Measurements from ENCODE around the gene CD1B.
"Not testable (repeated sequence)": the region's sequence is repeated elsewhere in the genome, so short reads cannot be mapped to it uniquely, and the experiment has no call there.

CD1B gene

DNA sequence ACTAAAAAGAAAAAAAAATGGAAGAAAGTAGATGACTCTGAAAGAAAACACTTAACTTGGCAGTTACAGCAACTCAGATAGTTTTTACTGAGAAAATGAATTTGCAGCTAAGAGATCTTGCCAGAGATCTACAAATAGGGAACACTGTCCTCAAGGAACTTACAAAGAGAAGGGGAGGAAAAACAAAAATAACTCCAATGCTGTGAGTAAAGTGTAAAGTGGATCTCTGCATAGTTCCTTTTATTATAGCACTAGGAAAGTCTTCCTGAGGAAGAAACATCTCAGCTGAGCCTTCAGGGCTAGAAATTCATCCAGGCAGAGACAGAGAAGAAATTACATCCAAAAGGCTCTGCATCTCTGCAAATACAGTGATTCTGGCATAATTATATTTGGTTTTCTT is 3.9 kb downstream of the CD1B start:
- no peak for DNase-seq

DNA sequence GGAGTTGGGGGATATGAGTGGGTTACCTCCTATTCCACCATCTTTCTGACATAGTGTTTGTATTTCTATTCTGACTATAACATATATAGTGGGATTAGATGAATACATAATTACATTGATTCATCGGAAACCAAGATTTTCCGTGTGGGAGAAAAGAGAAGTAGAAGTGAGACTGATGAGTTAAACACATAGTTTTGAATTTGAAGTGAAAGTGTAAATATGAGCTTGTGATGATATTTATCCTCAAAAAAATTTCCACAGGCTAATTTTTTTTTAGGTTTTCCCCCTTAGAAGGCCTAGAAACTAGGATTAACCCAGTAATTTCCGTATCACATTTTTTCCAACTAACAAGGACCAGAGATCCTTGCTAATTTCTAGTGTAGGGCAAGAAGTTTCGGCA is 6.9 kb downstream of the CD1B start:
- DNase-seq: no peak

DNA sequence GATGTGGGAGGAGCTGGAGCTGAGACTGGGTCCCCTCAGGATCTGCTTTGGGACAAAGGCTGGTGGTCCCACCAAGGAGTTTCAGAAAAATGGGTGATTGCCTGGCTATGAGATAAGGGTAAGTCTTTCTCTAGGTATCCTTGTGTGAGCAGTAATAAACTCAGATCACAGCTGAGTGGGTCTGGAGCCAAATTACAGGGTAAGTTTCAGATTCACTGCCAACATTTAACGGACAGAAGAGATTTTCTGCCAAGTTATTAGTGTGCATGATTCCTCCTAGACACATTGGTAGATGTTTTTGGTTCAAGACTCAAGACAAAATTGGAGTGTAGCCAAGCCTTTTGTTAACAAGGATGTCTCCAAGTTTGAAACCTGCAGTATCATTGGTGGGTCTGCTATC is 7.5 kb downstream of the CD1B start:
- no peak for DNase-seq

DNA sequence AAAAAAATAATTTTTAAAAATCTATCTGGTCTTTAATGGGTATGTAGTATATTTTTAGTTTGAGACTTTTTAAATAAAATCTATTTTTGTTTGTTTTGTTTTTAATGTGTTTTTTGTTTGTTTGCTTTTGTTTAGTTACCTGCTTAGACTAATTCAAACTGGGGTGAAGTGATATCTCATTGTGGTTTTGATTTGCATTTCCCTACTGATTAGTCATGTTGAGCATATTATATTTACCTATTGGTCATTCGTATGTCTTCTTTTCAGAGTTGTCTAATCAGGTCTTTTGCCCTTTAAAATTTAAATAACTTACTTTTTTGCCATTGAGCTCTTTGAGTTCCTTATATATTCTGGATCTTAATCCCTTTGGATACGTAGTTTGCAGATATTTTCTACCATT is 20.3 kb downstream of the CD1B start:
- DNase-seq: no peak

DNA sequence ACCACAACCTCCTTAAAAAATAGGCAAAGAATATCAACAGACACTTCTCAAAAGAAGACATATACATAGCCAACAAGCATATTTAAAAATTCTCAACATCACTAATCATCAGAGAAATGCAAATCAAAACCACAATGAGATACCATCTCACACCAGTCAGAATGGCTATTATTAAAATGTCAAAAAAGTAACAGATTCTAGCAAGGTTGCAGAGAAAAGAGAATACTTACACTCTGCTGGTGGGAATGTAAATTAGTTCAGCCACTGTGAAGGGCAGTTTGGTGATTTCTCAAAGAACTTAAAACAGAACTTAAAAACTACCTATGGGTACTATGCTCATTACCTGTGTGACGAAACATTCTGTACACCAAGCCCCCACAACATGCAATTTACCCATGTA is 20.7 kb downstream of the CD1B start:
- no peak for DNase-seq

DNA sequence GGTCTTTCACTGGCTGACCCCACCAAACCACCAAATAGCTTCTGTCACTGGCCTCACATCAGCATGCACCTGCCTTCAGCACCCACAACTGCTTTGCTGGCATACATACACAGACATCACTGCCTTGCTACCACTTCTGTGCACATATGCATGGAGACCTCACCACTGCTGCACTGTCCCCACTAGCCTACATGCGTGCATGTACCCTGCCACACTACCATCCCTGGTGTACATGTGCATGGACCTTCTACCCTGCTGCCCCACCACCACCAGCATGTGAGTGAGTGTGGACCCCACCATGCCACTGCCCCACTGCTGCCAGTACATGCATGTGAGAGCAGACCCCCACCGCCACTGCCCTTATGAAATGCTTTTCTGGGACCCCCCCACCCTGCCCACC is 35.5 kb downstream of the CD1B start:
- DNase-seq: no peak

DNA sequence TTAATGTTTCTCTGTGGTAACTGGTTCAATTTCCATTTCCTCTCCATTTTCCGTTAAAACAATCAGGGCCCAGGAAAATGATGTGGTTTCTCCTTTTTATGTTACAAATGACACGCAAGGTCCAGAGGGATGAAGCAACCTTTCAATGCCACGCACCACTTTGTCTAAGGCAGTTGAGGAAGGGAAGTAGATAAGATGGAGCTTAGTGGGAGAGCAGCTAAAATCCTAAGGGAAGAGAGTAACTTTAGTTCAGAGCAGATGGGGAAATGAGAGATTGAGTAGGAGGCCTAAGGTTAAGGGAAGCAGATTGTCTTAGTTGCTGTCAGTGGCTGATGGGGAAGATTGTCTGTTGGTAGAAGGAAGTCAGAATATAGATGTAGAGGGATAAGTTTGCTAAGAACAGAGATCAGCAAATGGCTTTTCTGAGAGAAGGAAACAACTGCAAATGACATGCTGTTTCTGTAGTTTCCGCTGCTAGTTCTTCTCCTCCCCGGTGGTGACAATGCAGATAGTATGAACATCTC is 40.9 kb downstream of the CD1B start:
- no peak for DNase-seq

DNA sequence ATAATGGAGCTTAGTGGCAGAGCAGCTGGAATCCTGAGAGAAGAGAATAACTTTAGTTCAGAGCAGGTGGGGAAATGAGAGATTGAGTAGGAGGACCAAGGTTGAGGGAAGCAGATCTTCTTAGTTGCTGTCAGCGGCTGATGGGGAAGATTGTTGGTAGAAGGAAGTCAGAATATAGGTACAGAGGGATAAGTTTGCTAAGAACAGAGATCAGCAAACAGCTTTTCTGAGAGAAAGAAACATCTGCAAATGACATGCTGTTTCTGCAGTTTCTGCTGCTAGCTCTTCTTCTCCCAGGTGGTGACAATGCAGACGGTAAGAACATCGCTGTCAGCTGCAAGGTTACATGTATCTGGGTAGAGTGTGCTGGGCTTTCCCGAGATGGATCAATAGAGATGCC is 41.5 kb downstream of the CD1B start, which contains the start of gene CD1C:
CD1C (plus strand) TSS at position 113 of the 400 bp plus-strand sequence; CDS start at position 255, 142 bp downstream.
- DNase-seq: no peak

DNA sequence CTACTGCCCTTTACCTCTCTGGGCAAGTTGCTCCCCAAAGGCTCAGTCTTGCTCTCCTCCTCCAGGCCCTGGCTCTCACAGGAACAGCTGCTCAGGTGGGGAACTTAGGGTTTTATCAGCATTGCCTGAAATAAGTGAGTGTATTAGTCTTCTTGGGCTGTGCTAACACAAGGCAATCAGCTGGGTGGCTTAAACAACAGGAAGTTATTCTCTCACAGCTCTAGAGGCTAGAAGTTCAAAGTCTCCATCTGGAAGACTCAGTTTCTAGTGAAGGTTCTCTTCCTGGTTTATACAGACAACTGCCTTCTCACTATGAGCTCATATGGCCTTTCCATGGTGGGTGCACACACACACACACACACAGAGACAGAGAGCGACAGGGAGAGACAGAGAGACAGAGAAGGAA is 44.4 kb downstream of the CD1B start:
- DNase-seq: no peak

DNA sequence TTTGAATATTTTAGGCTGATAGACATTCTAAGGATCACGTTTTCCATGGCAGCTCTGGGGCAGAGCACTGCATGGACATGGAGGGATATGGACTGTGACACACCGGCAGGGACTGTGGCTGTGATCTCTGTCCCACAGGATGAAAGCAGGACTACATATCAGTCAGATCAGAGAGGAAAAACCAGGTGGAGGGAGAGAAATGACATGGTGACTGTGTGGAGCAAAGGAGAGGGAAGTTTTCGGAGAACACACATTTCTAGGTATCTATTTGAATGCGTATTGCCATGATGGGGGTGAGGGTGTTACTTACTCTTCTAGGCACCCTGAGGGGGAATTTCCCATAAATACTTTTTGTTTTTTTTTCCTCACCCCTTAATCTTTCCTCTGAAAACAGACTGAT is 44.8 kb downstream of the CD1B start:
- no peak for DNase-seq

DNA sequence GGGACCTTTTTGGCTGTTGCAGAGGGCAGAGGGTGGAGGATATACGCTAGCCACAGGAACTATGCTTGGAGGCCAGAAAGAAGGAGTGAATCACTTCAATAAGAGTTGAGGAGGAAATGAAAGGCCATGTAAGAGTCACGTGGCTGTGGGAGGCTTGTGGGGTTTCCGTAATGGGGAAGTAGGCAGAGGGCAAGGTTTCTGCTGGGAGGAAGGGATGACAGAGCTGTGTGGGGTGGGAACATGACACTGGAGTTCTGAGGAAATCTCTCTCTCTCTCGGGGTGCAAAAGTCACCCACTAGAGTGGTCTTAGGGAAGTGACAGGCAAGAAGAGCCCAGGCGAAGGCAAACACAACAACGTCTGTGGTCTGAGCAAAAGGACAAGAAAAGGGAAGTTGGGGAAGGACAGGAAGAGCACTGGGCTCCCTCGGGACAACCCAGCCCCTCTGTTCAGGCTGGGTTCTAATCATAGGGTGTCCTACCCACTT is 45.5 kb downstream of the CD1B start:
- no peak for DNase-seq

DNA sequence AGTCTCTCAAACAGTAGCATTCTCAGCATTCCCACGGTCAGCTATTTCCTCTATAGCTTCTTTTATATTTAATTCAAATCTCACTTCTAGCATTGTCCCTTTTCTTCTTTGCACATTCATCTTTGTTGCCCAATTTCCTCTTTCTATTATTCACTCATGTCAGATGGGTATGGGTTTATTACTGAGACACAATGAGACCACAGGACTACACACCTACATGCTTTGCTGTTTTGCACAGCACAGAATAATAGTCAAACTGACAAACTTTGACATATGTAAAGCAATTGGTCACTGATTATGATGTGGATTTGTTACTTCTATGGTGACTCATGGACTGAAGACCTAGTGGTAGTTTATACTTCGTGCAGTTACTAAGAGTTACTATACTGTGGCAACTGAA is 47.4 kb downstream of the CD1B start:
- no peak for DNase-seq

DNA sequence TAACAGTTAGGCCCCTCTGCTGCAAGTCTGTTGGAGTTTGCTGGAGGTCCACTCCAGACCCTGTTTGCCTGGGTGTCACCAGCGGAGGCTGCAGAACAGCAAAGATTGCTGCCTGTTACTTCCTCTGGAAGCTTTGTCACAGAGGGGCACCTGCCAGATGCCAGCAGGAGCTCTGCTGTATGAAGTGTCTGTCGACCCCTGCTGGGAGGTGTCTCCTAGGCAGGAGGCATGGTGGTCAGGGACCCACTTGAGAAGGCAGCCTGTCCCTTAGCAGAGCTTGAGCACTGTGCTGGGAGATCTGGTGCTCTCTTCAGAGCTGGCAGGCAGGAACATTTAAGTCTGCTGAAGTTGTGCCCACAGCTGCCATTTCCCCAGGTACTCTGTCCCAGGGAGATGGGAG is 48.9 kb downstream of the CD1B start:
- DNase-seq: not testable (repeated sequence)

Data from stimulated activated CD4-positive, alpha-beta T cell treated with anti-CD3 and anti-CD28 coated beads, Interleukin-12 subunit alpha, Interleukin-12 subunit beta, amount 100 ng/mL, for 4 hours (primary cell).